ENCODE data around the gene SAMD10.

GRCh38 chr20:63966172-63966943, 13.1 kb downstream of the SAMD10 start:
- TF ChIP-seq EZH2 (IDR thresholded peaks at IDR 0.05; ENCODE audit: insufficient read depth, poor library complexity, severe bottlenecking) (no peak), EZH2phosphoT487 (IDR thresholded peaks at IDR 0.05; ENCODE audit: insufficient read depth, low read depth) (no peak)

All from GM23248 (cell line).